Medulla oblongata (tissue), 1 donor: ENCODE measurements around the gene SOSTDC1.

ENCODE experiments used
- DNase-seq: peaks from one replicate; pipeline ENCODE4 v3.0.0-alpha.2; 2015; ENCODE audit errors: extremely low spot score

The SOSTDC1 gene

DNA sequence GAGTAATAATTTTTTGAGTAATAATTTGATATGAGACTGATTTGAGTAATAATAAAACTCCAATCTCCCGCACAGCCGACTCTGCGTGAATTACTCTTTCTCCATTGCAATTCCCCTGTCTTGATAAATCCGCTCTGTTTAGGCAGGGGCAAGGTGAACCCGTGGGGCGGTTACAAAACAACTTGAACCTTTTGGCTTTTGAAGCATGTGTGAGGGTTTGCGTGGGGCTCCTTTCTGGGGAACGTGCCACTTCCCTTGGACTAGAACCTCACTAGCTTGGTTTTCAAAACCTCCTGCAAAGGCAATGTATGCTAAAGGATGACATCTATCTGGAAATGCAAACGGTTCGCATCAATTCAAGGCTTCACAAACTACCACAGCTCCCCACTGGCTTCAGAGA, 45.7 kb downstream of the SOSTDC1 start:
- DNase-seq = no peak

- no peak for DNase-seq
These were observed 46.4 kb downstream of the SOSTDC1 start for GRCh38 chr7:16419126-16419525.

DNA sequence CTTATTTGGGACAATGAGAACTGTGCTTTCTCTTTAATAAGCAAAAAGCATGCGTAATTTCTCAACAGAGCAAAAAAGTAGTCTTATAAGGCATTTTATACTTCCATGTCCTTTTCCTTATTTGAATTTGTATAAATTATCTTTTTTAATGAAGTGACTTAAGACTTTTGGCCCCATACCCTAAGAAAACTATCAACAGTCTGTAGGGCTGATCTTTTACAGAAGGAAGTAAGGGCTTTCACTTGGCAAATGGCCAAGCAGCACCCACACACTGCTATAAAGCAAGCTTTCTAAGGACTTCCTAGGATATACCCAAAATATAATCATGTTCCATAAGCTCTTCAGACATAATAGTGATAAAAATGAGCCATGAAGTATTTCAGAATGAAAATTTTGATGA, 47.6 kb downstream of the SOSTDC1 start:
- no peak for DNase-seq

DNA sequence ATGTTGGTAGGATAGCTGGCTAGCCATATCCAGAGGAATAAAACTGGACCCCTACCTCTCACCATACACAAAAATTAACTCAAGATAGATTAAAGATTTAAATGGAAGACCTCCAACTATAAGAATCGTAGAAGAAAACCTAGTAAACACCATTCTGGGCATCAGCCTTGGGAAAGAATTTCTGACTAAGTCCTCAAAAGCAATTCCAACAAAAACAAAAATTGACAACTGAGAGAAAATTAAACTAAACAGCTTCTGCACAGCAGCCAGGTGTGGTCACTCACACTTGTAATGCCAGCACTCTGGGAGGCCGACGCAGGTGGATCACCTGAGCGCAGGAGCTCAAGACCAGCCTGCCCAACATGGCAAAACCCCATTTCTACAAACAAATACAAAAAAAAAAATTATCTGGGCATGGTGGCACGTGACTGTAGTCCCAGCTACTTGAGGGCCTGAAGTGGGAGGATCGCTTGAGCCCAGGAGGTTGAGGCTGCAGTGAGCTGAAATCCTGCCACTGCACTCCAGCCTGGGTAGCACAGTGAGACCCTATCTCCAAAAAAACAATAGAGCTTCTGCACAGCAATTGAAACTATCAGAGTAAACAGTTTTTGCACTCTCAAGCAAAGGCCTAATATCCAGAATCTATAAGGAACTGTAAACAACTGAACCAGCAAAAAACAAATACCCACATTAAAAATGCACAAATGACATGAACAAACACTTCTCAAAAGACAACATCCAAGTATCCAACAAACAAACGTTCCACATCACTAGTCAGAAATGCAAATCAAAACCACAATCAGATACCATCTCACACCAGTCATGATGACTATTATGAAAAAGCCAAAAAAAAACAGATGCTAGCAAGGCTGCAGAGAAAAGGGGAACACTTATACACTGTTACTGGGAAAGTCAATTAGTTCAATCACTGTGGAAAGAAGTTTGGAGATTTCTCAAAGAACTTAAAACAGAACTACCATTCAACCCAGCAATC, 49.0 kb downstream of the SOSTDC1 start:
- no peak for DNase-seq

GRCh38 chr7:16412274-16413254, 53.0 kb downstream of the SOSTDC1 start:
- no peak for DNase-seq
